HS-5 (cell line): ENCODE data around the gene SMARCD1.
A peak's percentile ranks its signal among the peaks of the same experiment; 100 is the strongest.

Source experiments
- DNase-seq: peaks from one replicate; pipeline ENCODE4 v3.0.0-alpha.2; 2012; ENCODE audit warnings: low read depth

SMARCD1 gene

DNA sequence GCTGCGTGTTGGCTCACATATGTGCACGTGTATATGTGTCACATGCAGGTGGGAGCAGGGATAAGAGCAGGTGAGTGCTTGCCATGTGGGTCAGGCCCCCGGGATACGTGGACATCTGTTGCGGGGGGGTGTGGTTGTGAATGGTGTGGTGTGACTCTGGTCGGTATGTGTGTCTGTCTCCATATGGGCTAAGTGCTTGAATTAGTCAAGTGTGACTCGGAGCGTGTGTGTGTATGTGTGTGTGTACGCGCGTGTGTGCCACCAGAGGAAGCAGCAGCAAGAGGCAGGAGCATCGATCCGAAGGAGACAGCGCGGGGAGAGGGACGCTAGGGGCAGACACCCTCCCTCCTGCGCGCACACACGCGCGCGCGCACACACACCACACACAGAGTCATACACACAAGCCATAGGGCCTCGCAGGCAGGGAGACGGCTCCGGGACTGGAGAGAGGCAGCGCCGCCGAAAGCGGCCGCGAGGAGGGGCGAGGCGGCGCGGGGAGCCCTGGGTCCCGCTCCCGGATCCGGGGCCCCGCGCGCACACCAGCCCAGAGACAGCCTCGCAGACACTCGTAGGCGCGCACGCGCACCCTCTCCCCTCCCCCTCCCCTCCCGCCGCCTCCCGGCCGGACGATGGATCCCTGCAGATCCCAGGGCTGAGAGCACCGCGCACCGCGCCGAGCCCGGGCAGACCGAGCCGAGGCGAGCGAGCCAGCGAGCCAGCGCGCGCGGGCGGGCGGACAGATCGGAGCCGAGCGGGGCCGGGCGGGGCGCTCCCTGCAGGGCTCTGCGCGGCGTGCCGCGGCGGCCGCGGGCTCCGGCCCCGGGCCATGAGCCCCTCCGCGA lies 27.9 kb upstream of the SMARCD1 start, which contains the start of gene ASIC1:
Gene ASIC1, plus strand, starts transcription at position 597 of the 842 bp plus-strand sequence. CDS start 1,171 bp downstream, outside the sequence.
- DNase-seq: no peak

DNA sequence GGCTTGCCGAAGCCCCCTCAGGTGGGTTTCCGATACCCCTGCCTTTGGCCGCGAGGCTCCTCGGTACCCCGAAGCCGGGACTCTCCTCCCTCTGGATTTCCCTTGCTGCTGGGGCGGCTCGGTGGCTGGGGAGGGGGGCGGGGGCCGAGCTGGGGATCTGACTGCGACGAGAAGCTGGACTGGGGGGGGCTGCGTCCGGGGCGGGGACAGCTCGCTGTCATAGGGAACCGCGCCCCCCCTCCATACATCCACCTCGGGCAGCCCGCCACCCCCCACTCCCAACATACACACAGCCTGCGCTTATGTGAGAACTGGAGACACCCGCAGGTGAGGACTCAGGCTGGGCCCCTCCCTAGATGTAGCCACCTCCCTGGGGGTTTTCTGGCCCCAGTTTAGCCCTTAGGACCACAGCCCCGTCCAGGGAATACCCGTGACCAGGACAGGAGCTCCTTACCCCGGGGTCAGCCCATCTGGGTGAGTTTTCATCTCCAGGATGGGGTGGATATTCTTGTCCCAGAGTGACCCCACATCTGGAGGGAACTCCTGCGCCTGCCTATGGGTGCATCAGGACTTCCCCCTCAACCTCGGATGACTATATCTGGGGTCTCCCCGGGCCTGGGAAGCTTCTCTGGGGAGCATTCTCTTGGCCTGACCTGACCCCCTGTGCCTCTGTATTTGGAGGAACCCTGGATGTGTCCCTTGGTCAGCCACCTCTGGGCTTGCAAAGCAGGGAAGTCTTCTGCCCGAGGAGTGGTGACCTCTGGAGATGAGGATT lies 27.1 kb upstream of the SMARCD1 start:
- DNase-seq: no peak

DNA sequence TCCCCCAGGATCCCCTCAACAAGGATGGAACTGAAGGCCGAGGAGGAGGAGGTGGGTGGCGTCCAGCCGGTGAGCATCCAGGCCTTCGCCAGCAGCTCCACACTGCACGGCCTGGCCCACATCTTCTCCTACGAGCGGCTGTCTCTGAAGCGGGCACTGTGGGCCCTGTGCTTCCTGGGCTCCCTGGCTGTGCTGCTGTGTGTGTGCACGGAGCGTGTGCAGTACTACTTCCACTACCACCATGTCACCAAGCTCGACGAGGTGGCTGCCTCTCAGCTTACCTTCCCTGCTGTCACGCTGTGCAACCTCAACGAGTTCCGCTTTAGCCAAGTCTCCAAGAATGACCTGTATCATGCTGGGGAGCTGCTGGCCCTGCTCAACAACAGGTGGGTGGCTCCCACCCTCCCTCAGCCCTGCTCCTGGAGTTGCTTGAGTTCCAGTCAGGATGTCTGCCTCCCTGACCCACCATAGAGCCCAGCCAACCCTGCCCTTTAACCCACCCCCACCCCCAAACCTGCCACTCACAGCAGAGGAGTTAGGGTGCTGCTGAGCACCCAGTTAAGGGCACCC lies 26.3 kb upstream of the SMARCD1 start:
- no peak for DNase-seq

DNA sequence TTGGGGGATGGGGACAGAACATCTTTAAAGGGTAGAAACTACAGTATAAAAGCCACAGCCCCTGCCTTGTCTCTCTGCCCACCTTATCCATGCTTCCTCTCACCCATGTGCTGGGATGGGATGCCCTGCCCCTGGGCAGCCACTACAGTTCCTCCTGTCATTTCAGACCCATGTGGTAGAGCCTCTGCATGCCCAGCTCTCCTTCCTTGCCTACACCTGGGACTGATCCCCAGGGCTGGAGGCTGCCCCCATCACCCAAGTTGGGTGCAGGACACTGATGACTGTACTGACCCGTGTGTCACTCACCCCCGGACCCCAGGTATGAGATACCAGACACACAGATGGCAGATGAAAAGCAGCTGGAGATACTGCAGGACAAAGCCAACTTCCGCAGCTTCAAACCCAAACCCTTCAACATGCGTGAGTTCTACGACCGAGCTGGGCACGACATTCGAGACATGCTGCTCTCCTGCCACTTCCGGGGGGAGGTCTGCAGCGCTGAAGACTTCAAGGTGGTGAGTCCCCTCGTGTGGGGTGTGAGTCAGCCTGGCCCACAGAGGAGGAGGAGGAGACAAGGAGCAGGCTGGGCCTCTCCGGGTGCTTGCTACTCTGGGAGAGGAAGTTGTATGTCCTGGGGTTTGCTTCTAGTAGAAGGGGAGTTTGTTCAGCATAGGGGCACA lies 25.6 kb upstream of the SMARCD1 start:
- no peak for DNase-seq

DNA sequence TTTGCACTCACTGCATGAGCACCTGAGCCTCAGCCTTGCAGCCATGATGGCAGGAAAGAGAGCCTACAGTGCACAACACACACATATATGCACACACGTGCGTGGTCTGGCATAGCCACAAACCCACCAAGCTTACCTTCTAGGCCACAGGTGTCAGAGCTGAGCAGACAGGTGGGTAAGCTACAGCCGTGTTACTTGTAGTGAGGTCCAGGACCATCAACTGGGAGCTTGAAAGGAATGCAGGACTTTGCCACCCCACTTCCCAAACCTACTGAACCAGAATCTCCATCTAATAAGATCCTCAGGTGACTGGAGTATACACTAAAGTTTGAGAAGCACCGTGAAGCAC lies 25.0 kb upstream of the SMARCD1 start:
- no peak for DNase-seq

DNA sequence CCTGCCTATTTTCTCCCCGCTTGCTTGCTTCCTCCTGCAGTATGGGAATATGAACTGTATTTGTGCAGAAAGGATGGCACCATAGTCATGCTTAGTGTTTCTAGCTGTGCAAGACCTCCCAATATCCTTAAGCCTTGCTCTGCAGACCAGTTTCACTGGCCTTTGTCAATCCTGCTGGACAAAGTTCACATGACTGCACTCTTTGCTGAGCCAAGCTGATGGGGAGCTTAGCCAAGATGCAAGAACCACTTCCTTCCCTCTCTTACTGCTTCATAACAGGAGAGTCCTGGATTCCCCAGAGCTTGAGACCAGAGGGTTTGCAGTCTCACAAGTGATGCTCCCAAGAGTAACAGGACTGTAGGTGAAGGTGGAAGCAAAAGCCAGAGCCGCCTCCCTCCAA lies 24.0 kb upstream of the SMARCD1 start:
- no peak for DNase-seq

DNA sequence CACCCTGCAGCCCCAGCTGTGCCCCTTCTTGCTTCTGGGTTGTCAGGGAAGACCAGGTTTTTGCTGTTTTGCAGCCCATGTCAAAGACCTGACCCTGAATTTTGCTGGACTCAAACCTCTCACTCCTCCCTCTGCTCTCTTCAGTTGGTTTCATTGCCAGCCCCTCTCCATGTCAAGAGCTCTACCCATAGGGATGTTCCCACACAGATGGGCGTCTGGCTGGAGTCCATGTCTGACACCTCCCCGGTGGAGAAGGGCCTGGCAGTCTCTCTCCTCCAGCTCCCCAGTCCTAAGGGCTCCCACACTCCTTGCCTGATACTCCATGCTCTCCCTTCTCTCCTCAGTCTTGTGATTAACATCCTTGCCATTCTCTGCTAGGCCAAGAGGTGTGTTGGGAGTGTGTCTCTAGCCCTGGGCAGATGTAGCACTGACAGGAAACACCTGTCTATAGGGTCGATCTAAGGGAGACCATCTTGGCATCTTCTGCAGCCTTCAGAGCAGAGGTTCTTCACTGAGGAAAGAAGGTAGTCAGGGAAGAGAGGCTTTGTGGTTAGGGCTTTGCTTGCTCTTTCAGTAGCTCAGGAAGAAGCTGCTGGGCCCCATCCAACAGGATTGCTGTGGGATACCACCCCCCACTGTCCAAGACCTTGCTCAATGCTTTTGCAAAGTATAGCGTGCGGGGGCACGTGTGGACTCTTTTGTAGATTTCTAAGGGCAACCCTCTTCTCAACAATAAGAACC lies 23.0 kb upstream of the SMARCD1 start:
- DNase-seq: no peak

DNA sequence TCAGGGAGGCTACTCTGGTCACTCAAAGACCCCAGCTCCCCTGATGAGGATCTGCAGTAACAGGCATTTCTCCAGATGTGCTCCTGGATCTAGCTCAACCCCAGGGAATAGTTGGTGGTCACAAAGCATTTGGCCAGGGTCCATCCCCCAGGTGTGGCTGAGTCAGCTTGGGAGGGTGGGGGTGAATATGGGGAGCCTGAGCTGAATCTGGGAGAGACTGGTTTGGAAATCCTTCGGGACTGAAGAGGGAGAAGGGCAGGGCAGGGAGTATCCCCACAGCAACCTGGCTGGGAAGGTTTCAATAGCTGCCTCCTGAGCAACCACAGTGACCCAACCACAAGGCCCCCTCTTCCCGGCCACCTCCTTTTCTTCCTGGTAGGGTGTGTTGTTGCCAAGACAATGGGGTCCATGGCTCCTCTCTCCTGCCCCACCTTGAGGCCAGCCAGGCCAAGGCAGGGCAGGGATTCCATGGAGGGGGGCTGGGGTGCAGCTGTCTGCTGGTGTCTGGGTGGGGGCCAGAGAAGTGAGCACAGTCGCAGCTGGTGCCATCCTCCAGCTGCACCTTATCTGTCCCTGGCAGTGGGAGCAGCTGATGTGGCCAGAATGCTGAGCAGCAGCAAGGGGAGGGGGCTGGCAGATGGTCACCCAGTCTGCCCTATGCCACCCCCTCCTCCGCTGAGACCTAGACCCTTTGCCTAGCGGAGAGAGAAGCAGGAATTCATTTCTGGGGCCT lies 22.2 kb upstream of the SMARCD1 start:
- no peak for DNase-seq

DNA sequence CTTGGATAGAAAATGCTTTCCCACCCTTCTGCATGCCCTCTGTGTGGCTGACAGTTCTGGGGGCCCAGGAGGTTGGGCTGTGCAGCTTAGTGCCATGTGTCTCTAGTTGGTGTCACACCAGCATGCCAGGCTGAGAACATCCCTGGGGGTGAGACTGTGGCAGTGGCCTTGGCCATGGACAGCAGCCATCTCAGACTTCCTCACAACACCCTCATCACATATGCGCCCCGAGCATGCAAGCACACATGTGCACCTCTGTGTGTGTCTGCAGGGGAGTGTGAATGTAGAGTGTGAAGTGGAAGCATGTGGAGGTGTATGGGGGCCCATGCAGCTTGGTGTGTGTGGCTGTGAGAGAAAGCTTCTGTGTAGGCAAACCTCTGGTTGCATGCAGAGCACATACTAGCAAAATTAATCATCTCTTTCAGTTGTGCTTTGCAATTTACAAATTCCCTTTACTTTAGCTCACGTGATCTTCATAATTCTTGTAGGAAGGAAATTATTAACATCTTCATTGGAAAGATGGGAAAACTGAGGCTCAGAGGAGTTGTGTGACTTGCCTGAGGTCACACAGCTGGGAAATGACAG lies 19.3 kb upstream of the SMARCD1 start:
- DNase-seq: no peak

DNA sequence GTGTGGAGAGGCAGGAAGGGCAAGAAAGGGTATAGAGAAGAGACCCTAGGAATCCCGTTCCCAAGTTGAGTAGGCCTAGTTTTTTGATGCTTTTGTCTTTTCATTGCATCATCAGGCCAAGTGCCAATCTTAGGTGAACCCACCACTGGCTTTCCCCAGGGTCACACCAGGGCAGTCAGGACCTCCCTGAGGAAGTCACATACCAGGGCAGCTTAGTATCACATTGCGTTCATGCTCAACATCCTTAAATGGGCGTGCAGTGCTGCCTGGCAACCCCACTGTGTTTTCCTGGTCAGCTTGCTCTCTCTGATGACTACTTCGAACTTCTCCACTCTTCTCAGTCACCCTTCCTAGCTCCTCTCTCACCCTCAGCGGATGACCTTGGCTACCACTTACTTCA lies 18.7 kb upstream of the SMARCD1 start:
- DNase-seq: no peak

DNA sequence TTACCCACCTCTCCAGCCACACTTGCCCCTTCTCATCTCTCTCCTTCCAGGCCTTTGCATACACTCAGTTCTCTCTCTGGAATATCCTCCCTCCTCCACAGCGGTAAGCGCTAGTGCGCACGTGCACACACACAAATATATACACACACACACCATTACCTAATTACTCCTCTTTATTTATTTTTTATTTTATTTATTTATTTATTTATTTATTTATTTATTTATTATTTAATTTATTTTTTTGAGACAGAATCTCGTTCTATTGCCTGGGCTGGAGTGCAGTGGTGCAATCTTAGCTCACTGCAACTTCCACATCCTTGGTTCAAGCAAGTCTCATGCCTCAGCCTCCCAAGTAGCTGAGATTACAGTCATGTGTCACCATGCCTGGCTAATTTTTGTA lies 16.1 kb upstream of the SMARCD1 start:
- DNase-seq: no peak

DNA sequence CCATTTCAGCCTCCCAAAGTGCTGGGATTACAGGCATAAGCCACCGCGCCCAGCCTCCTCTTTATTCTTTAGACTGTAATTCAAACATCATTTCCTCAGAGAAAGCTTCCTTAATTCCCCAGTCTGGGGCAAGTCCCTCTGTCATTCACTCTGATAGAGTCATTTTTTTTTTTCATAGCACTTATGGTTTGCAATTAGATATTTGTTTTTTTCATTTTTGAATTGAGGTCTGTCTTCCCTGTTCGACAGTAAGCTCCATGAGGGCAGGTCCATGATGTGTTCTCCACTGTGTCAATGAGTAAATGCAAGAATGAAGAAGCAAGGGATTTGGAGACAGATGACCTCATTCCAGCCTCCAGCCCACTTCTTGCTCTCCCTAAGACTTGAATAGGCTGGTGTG lies 15.6 kb upstream of the SMARCD1 start:
- DNase-seq: no peak

DNA sequence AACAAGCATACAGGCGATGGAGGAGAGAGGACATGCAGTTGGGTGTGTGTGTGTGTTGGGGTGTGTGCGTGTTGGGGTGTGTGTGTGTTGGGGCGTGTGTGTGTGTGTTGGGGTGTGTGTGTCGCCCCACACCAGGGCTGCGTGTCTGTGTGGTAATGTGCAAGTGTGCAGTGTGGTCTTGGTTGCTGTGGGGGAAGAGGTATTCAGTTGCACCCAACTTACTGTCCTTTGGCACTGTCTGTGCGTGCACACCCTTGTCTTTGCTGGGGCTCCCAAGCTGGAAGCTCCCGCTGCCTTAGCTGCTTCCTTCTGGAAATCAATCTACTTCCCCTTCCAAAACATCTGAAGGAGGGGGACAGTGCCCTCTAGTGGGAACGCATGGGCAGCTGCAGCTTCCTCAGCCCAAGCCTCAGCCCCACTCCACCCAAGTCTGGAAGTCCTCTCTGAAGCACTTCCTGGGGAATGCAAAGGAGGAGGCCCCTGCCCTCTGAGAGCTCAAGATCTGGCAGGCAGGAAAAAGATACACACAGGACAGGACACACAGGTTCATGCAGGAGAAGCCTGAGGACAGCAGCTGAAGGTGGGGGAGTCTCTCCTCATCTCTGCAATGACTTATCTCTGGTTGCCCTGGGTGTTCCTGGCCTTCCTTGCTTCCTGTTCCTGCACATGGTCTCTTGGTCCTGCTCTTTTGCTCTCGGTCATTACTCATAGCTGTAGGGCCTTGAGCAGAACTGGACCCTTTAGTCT lies 14.7 kb upstream of the SMARCD1 start:
- DNase-seq: peak; percentile 64

DNA sequence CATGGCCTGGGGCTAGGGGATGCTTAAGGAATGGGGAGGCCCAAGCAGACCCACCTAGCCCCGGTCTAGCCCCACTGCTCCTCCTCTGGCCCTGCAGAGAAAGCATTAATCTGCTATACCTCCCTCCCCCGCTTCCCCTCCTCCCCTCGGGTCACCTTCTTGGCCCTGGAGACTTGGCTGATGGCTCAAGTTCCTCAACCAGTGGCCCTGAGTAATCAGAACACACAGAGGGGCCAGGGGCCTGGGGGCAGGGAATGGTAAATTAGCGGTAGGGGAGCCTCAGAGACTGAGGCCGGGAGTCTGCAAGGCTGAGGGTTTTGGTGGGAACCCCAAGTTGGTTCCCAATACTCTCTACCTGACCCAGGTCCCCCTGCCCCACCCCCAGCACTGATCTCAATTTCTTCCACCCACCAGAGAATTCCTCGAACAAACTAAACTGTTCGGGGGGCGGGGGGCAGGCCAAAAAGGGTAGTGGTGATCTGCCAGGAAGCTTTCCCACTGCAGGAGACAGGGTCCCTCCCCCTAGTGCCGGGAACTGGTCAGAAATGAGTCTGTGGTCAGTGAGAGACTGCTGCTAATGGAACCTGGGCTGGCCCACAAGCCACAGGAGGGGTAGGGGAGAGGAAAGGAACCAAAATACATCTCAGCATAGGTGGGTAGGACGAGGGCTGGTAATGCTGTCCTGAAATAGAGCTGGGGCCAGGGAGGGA lies 12.8 kb upstream of the SMARCD1 start:
- DNase-seq: no peak

DNA sequence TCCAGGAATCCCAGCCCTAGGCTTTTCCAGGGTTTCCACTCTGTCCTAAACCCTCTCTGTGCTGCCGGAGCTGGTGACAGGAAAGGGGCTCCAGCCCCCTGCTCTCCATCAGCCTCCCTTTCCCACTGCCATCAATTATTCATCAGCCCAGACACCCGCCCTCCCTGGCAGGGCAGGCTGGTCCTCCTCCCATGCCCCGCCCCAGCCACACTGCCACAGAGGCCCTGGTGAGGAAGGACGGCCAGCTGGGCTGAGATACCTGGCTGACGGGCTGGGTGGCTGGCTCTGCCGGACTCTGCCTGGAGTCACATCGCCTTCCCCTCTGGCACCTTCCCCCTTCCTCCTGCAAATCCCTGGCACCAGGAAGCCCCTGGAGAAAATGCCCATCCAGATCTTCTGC lies 11.9 kb upstream of the SMARCD1 start:
- DNase-seq: no peak

DNA sequence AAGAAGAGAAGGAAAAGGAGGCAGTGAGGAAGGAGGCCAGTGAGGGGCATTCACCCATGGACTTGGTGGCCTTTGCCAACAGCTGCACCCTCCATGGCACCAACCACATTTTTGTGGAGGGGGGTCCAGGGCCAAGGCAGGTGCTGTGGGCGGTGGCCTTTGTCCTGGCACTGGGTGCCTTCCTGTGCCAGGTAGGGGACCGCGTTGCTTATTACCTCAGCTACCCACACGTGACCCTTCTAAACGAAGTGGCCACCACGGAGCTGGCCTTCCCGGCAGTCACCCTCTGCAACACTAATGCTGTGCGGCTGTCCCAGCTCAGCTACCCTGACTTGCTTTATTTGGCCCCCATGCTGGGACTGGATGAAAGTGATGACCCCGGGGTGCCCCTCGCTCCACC lies 11.4 kb upstream of the SMARCD1 start:
- DNase-seq: no peak

DNA sequence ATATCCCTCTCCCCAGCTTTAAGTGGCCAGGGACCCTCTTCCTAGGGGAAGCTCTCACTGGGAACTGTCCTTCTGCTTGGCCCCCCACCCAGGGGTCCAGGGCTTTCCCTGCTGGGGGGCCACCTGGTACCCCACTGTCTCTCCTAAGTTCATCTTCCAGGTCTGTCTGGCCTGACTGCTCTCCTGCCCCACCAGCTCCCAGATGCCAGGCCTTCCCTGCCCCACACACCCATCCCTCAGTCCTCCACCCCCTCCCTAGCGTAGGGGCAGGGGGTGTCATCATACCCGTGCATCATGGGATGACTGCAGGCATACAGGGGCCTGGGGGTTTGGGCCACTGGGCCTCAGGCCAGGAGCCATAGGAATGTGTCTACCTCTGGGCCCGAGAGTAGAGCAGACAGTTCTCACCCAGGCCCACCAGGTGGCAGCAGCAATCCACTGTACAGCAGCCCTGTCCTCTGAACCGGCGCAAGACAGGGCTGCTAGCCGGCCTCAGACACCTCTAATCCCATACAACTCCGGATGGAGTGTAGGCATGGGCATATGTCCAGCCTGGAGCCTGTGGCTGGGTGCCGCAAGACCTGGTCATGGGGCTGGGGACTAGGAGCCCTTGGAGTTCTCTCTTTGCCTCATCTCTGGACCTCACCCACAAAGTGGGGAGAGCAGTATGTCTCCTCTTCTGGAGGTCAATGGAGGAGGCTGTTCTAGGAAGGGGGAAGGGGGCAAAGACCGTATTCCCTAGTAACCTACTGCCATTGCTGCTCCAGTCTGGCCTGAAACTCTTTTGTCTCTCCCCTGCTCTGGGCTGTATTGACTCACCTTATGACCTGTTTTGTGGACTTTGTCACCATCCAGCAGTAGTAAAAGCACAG lies 10.0 kb upstream of the SMARCD1 start:
- DNase-seq: no peak

DNA sequence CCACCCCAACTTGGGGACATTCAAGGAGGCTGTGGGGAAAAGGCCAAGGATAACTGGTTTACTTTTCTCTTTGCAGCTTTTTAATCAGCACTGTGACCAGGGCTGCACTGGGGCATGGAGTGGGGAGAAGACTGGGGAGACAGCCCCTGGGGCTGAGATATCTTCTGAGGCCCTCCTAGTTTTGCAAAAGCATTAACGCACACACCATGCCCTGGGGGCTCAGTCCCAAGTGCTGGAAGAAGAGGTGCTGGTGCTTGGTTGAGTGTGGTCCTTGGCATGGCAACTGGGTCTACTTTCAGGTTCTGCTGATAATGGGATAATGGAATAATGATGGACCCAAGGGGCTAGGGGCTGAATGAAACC lies 9.4 kb upstream of the SMARCD1 start:
- DNase-seq: no peak
